ENCODE measurements around the gene NTN3. TPM values are rescaled to one million over a fixed set of nuclear protein-coding genes. Genes with fewer than 3 reads are reported as not detected.
A peak's percentile ranks its signal among the peaks of the same experiment; 100 is the strongest.

NTN3 gene
- total RNA-seq, 2 experiments from 2014 or later, result 0.10 TPM; not detected in 1

DNA sequence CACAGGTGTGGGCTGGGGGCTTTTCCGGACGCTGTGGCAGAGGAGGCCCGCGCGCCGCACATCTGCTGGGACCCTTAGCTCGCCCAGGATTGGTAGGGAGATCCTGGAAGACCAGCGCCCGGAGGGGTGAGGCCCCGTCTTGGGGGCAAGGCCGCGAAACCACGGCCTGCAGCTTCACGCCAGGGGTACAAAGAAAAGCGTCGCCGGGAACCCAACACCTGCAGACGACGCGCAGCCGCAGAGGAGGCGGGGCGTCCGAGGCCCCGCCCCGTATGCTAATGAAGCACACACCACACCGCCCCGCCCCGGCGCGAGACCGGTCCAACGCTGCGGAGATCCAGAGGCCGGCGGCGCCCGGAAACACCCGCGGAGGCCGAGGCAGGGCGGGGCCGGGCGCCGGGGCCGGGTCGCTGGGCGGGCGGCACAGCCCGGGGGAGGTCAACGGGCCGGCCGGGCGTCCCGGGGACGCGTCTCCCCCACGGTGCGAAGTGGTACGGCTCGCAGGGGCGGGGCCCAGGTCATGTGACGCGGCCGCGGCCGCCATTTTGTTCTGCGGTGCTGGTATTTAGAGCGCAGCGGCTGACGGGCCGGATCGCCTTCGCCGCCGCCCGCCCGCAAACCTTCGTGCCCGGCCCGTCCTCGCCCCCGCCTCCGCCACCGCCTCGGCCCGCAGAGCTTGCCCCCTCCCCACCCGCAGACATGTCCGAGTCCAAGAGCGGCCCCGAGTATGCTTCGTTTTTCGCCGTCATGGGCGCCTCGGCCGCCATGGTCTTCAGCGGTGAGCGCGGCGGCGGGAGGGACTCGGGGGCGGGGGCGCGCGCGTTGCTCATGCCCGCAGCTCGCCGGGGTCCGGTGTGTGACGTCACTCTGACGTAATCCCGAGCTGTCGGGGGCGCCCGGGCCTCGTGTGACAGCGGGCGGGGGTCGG, 42.6 kb downstream of the NTN3 start, which contains the start of gene ATP6V0C:
Gene ATP6V0C (plus strand): TSS at position 548 of the 928 bp plus-strand sequence. CDS start 152 bp downstream, at position 700.
- H3K36me3 Mint-ChIP-seq (ENCODE audit: low read depth), result peaks cover 8% of the 10 kb centered on the region
- ChIA-PET POLR2A (interaction anchor here (0.6 to 2.0 kb wide), 15 partner anchors 9 to 306 kb away, joined by 3 to 9 read pairs (median 4); partner anchors contain the start of genes CCNF, CEMP1 and TBC1D24), CTCF (interaction anchor here (1.5 kb wide), 1 partner anchor 12 kb away, joined by 7 read pairs; no protein-coding TSS in a partner anchor)
- peak within 1 kb of the TSS; percentile 91 for H3K4me3 Mint-ChIP-seq
- H3K4me1 Mint-ChIP-seq (ENCODE audit: low read depth), result peaks cover 55% of the 10 kb centered on the region
- no peaks in the 10 kb centered on the region for H3K9me3 Mint-ChIP-seq (ENCODE audit: insufficient read depth)
- peak within 1 kb of the TSS; percentile 97 for H3K27ac Mint-ChIP-seq
- peak; percentile 86 for ATAC-seq
- H3K27me3 Mint-ChIP-seq (ENCODE audit: low read depth), result peaks cover 3% of the 10 kb centered on the region
- peak; percentile 94 for DNase-seq

DNA sequence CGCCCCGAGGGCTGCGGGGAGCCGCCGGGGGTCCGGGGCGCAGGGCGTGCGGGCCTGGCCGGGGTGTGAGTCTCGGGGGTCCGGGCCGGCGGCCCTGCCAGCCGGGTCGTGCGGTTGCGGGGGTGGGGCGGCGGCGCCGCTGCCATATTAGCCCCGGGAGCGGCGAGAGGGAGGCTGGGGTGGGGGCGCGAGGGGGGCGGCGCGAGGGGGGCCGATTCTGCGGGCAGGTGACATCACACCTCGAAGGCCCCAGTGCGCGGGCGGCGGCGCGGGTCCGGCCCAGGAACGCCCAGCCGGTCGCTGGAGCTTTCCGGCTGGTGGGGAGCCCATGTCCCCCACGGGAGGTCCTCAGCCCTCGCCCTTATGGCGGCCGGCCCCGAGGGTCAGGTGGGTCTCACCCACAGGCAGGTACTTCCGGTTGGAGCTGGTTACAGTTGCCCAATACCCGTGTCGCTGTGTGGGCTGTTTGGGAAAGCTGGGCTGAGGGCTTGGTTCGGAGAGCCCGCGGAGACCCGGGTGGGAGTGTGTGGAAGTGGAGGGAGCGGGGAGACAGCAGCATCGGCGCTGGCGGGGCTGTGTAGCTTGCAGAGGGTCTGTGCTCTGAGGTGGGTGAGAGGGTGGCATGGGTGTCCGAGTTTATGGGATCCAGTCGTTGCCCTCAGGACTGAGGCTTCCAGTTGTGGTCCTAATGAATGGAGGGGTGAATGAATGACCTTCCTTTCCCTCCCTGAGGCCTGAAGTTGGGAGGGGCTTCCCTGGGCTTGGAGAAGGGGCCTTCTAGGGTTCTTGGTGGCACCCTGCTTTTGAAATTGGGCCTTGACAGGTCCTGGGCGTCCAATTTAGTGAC, 43.5 kb downstream of the NTN3 start:
- Mint-ChIP-seq H3K27ac (peak overlapping the region; percentile 92), H3K36me3 (ENCODE audit: low read depth) (peaks cover 10% of the 10 kb centered on the region), H3K4me1 (ENCODE audit: low read depth) (peaks cover 59% of the 10 kb centered on the region), H3K4me3 (peak overlapping the region; percentile 90), H3K27me3 (ENCODE audit: low read depth) (peaks cover 3% of the 10 kb centered on the region), H3K9me3 (ENCODE audit: insufficient read depth) (no peaks in the 10 kb centered on the region)
- CTCF ChIA-PET, result interaction anchor here (1.5 kb wide), 1 partner anchor 13 kb away, joined by 7 read pairs; no protein-coding TSS in a partner anchor
- POLR2A ChIA-PET, result interaction anchor here (0.6 to 2.0 kb wide), 14 partner anchors 8 to 1961 kb away, joined by 3 to 9 read pairs (median 4); partner anchors contain the start of genes CCNF, CEMP1, HMOX2 and TBC1D24
- peak; percentile 5 for ATAC-seq
- DNase-seq, result no peak

DNA sequence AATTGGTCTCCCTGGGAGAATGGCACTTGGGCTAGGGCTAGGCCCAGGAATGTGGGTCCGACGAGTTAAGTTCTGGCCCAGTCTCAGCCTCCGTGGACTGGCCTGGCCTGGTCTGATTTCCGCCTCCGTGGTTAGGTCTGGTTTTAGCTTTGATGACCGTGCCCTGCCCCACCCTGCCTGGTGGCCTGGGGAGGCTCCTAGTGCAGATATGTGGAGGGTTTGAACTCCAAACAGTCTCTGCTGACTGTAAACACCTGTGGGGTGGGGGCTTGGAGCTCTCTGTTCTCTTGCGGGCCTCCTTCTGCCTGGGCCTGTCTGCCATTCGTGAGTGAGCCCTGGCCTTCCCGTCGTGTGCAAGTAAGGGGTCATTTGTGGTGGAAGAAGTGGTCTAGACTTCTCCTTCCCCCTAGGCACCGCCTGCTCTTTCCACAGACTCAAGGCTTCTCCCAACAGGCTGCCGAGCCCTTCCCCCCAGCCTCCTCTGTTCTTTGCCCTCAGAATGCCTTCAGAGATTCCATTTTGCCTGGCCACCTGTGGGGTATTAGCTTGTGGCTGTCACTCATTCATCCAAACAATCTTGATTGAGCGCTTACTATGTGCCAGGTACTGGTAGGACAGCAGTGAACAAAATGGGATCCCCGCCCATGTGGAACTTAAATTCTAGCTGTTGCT, 44.2 kb downstream of the NTN3 start:
- Mint-ChIP-seq H3K36me3 (ENCODE audit: low read depth) (peaks cover 15% of the 10 kb centered on the region), H3K4me1 (ENCODE audit: low read depth) (peaks cover 58% of the 10 kb centered on the region), H3K4me3 (peak overlapping the region; percentile 90), H3K9me3 (ENCODE audit: insufficient read depth) (no peaks in the 10 kb centered on the region), H3K27ac (peak overlapping the region; percentile 92), H3K27me3 (ENCODE audit: low read depth) (peaks cover 3% of the 10 kb centered on the region)
- no peak for DNase-seq
- no peak for ATAC-seq
- ChIA-PET POLR2A (interaction anchor here (0.6 to 2.0 kb wide), 9 partner anchors 16 to 1961 kb away, joined by 3 to 9 read pairs (median 4); partner anchors contain the start of genes CCNF, CEMP1 and HMOX2), CTCF (no interaction called here)

DNA sequence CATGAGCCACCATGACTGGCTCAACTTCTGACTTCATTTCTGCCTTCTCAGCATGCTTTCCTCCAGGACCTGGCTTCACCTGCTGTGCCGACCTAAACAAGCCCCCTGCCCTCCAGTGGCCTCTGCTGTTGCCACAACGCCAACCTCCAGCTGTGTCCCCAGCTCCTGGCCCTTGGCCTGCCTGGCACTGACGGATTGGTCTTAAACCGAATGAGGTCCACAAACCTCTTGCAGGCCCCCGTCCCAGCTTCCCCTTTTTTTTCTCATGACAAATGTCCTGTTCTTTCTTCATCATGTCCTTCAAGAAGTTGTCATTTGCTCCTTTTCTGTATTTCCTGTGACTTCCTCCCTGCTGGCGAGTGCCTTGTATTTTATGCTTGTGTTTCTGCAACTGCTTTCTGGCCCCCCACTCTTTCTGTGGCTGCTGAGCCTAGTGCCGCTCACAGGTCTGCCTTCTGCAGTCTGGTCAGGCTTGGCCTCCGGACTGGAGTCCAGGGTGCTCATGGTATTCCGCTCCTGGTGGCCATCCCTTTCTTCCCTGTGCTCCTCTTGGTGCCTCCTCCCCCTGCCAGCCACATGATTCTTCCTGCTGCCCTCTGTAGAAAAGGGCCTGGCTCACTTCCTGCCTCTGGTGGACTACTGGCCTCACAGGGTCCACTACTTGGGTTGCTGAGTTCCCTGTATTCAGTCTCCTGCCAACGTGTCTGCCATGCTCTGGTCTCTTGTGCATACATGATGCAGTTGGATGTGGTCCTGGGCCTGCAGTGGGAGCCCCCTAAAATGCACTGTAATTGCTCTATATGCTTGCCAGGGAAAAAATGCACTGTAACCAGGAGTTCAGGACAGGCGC, 45.5 kb downstream of the NTN3 start:
- DNase-seq (no peak), ATAC-seq (no peak)
- Mint-ChIP-seq H3K4me1 (ENCODE audit: low read depth) (peaks cover 67% of the 10 kb centered on the region), H3K36me3 (ENCODE audit: low read depth) (peaks cover 22% of the 10 kb centered on the region), H3K9me3 (ENCODE audit: insufficient read depth) (no peaks in the 10 kb centered on the region), H3K27ac (peak overlapping the region; percentile 92), H3K4me3 (peak overlapping the region; percentile 42), H3K27me3 (ENCODE audit: low read depth) (no peaks in the 10 kb centered on the region)
- POLR2A ChIA-PET, result interaction anchor here (1.1 kb wide), 1 partner anchor 322 kb away, joined by 3 read pairs; no protein-coding TSS in a partner anchor
- CTCF ChIA-PET, result no interaction called here

DNA sequence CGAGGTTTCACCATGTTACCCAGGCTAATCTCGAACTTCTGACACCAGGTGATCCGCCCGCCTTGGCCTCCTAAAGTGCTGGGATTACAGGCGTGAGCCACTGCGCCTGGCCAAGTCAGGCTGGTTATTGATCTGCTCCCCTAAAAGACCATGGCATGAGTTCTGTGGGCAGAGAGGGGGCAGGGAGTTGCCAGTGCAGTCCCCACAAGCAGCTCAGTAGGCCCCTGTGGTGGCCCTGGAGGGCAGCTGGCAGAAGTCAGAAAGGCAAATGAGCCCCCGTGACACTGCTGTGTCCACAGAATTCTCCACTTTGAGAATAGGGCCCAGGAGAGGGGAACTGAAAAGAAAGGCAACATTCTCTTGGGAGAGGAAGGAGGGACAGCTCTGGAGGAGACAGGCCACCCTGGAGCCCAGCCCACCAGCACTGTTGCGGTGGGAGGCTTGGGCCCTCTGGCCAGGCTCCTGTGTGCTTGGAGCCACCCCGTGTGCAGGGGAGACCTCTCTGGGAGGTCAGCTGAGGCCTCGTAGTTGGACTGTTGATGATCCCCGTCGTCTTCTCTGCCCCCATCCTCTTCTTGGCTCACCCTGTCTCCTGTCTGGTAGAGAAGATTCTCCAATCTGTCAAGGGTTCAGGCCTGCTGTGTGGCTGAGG, 47.0 kb downstream of the NTN3 start:
- H3K9me3 Mint-ChIP-seq (ENCODE audit: insufficient read depth), result no peaks in the 10 kb centered on the region
- H3K4me3 Mint-ChIP-seq, result no peak overlapping the region
- H3K36me3 Mint-ChIP-seq (ENCODE audit: low read depth), result peaks cover 25% of the 10 kb centered on the region
- no peaks in the 10 kb centered on the region for H3K27me3 Mint-ChIP-seq (ENCODE audit: low read depth)
- DNase-seq, result no peak
- no peak for ATAC-seq
- peak overlapping the region; percentile 57 for H3K27ac Mint-ChIP-seq
- peaks cover 57% of the 10 kb centered on the region for H3K4me1 Mint-ChIP-seq (ENCODE audit: low read depth)
- POLR2A ChIA-PET, result interaction anchor here (1.2 kb wide), 1 partner anchor 11 kb away, joined by 3 read pairs; no protein-coding TSS in a partner anchor
- CTCF ChIA-PET, result no interaction called here

DNA sequence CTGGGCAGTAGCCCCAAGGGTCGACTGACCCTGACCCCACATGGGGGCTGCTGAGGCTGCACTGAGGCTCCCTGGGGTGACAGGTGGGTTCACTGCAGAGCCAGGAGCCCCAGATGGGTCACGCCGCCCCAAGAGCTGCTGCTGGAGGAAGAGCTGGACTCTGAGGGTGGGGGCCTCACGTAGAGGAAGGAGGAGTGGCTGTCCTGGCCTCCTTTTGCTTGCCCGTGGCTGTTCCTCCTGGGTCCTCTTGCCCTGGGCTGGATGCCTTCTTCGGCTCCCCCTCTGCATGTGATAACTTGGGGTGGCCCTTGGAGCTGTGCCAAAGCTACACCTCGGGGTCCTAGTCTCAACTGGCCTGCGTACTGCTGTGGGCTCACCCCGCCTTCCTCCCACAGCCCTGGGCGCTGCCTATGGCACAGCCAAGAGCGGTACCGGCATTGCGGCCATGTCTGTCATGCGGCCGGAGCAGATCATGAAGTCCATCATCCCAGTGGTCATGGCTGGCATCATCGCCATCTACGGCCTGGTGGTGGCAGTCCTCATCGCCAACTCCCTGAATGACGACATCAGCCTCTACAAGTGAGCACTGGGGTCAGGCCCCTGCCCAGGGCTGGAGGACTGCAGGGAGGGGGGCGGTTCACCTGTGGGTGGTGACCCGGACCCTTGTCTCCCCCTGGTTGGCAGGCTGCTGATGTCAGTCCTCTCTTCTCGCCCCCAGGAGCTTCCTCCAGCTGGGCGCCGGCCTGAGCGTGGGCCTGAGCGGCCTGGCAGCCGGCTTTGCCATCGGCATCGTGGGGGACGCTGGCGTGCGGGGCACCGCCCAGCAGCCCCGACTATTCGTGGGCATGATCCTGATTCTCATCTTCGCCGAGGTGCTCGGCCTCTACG, 48.0 kb downstream of the NTN3 start:
- Mint-ChIP-seq H3K36me3 (ENCODE audit: low read depth) (peaks cover 29% of the 10 kb centered on the region), H3K27me3 (ENCODE audit: low read depth) (no peaks in the 10 kb centered on the region), H3K4me1 (ENCODE audit: low read depth) (peaks cover 55% of the 10 kb centered on the region), H3K27ac (peak overlapping the region; percentile 92), H3K4me3 (peak overlapping the region; percentile 87), H3K9me3 (ENCODE audit: insufficient read depth) (no peaks in the 10 kb centered on the region)
- ATAC-seq (no peak), DNase-seq (no peak)
- CTCF ChIA-PET, result no interaction called here
- POLR2A ChIA-PET, result interaction anchor here (1.2 to 2.6 kb wide), 3 partner anchors 12 to 17 kb away, joined by 3 to 48 read pairs (median 24); partner anchors contain the start of genes CEMP1 and PDPK1

DNA sequence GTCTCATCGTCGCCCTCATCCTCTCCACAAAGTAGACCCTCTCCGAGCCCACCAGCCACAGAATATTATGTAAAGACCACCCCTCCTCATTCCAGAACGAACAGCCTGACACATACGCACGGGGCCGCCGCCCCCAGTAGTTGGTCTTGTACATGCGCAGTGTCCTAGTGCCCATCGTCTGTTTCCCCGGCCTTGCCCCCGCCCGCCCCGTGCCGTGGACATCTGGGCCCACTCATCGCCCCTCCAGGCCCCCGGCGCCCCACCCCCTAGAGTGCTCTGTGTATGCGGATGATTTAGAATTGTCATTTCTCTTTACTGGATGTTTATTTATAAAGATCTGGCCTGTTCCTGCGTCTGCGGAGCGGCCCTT, 48.6 kb downstream of the NTN3 start:
- H3K4me1 Mint-ChIP-seq (ENCODE audit: low read depth), result peaks cover 55% of the 10 kb centered on the region
- H3K9me3 Mint-ChIP-seq (ENCODE audit: insufficient read depth), result no peaks in the 10 kb centered on the region
- peaks cover 33% of the 10 kb centered on the region for H3K36me3 Mint-ChIP-seq (ENCODE audit: low read depth)
- no peak for DNase-seq
- H3K27me3 Mint-ChIP-seq (ENCODE audit: low read depth), result no peaks in the 10 kb centered on the region
- peak overlapping the region; percentile 92 for H3K27ac Mint-ChIP-seq
- peak overlapping the region; percentile 87 for H3K4me3 Mint-ChIP-seq
- ChIA-PET CTCF (interaction anchor here (1.3 to 1.4 kb wide), 2 partner anchors 13 to 18 kb away, joined by 4 to 5 read pairs; no protein-coding TSS in a partner anchor), POLR2A (interaction anchor here (1.0 to 2.6 kb wide), 5 partner anchors 10 to 249 kb away, joined by 4 to 48 read pairs (median 5); partner anchors contain the start of genes CCNF, CEMP1 and PDPK1)
- ATAC-seq, result no peak

DNA sequence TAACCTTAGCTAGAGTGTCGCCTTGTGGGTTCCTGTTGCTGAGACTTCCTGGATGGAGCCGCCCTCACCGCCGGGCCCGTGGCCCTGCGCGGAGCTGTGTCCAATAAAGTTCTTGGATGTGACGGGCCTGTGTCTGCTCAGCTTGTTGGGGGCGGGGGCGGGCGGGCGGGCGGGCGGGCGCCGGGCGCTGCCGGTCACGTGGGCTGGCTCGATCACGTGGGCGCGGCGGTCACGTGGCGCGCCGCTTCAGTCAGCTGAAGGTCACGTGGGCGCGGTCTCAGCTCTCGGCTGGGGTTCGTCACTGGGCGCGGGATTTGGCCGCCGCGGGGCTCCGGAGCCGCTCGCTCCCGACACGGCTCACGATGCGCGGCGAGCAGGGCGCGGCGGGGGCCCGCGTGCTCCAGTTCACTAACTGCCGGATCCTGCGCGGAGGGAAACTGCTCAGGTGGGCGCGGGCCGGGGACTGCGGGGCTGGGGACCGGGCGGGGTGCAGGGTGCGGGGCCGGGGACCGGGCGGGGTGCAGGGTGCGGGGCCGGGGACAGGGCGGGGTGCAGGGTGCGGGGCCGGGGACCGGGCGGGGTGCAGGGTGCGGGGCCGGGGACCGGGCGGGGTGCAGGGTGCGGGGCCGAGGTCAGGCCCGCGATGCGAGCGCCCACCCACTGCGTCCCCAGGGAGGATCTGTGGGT, 49.1 kb downstream of the NTN3 start, which contains the start of gene AMDHD2:
Gene AMDHD2 (plus strand): TSS at position 275 of the 687 bp plus-strand sequence. CDS start 88 bp downstream, at position 363.
- Mint-ChIP-seq H3K27ac (peak within 1 kb of the TSS; percentile 95), H3K4me1 (ENCODE audit: low read depth) (peaks cover 50% of the 10 kb centered on the region), H3K9me3 (ENCODE audit: insufficient read depth) (no peaks in the 10 kb centered on the region), H3K4me3 (peak within 1 kb of the TSS; percentile 87), H3K36me3 (ENCODE audit: low read depth) (peaks cover 35% of the 10 kb centered on the region), H3K27me3 (ENCODE audit: low read depth) (no peaks in the 10 kb centered on the region)
- ChIA-PET POLR2A (interaction anchor here (0.9 to 2.6 kb wide), 7 partner anchors 9 to 360 kb away, joined by 3 to 48 read pairs (median 5); partner anchors contain the start of genes CCNF, CEMP1, PDPK1 and SRRM2), CTCF (interaction anchor here (1.3 to 1.4 kb wide), 2 partner anchors 12 to 19 kb away, joined by 4 to 5 read pairs; no protein-coding TSS in a partner anchor)
- DNase-seq (peak; percentile 93), ATAC-seq (peak; percentile 69)

Data from activated CD8-positive, alpha-beta T cell treated with anti-CD3 and anti-CD28 coated beads, Interleukin-2, amount 10 ng/mL, durations not matched to agents 7 days and 5 days (primary cell).